ENCODE results near the gene CHN2. TPM values are rescaled to one million over a fixed set of nuclear protein-coding genes. Genes with fewer than 3 reads are reported as not detected.

The CHN2 gene
- polyA plus RNA-seq, 1 donor from 2014 or later = 136 TPM

DNA sequence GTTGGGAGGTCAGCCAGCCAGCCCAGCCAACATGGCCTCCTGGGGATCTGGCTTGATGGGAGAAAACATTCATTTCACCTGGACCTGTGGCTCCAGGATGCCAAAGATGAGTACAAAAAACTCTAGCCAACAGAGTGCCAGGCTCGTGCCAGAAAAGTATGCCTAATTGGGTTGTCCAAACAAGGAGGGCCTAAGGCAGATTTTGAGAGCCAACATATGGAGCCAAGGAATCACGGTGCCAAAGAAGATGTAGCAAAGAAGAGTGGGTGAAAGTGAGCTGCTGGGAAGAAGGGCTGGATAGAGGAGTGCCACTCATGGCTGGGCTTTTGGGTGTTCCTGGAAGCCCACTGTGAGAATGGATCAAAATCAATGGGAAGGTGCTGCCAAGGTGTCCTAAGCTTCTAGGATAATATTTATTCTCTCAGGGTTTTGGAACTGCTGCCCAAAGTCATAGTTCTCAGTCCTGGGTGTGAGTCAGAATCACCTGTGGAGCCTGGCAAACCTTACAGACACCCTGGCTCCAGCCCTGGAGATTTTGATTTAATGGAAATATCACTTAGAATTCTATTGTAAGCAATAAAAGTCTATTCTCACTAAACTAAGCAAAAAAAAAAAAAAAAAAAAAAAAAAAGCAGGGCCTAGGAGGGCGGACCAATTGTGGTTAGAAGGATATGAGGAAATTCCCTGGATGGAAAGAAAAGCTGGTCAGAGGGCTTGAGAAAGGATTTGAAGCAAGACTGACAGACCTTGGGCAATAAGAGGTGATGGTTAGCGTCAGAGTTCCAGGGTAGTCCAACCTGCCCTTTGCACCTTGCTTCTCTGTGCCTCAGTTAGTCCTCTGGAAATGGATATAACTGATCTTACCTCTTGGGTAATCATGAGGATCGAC, 186.9 kb downstream of the CHN2 start:
- no peaks in the 10 kb centered on the region for H3K9me3 ChIP-seq (ENCODE audit: low read length)
- no peaks in the 10 kb centered on the region for H3K27me3 ChIP-seq (ENCODE audit: insufficient read depth, low read depth, low read length)
- no peaks in the 10 kb centered on the region for H3K9me2 ChIP-seq (ENCODE audit: insufficient read depth, low read length)
- no peak overlapping the region for H3K4me3 ChIP-seq (ENCODE audit: low read length)
- H4K20me1 ChIP-seq (ENCODE audit: insufficient read depth) = no peaks in the 10 kb centered on the region
- TF ChIP-seq EP300 (conservative IDR thresholded peaks at IDR 0.05; ENCODE audit: poor library complexity, severe bottlenecking) (no peak), MXI1 (conservative IDR thresholded peaks at IDR 0.05; ENCODE audit: poor library complexity, severe bottlenecking) (no peak), SMC3 (conservative IDR thresholded peaks at IDR 0.05; ENCODE audit: poor library complexity) (no peak), RAD21 (conservative IDR thresholded peaks at IDR 0.05) (no peak), POLR2AphosphoS5 (IDR thresholded peaks at IDR 0.05) (no peak), TAF1 (IDR thresholded peaks at IDR 0.05; ENCODE audit: low read depth) (no peak), CTCF (IDR thresholded peaks at IDR 0.05; ENCODE audit: poor library complexity, severe bottlenecking) (no peak), EZH2 (IDR thresholded peaks at IDR 0.05; ENCODE audit: borderline replicate concordance, insufficient read depth, low read length, poor library complexity, severe bottlenecking) (no peak), REST (IDR thresholded peaks at IDR 0.05; ENCODE audit: borderline replicate concordance) (no peak)
- H3K79me2 ChIP-seq (replicated peaks; ENCODE audit: insufficient read depth, low read length) = no peaks in the 10 kb centered on the region
- no peak overlapping the region for H3K4me2 ChIP-seq (ENCODE audit: low read length)
- no peak overlapping the region for H2AFZ ChIP-seq (ENCODE audit: low read depth, low read length)
- H3F3A ChIP-seq (ENCODE audit: insufficient read depth, low read length, poor library complexity, severe bottlenecking) = no peaks in the 10 kb centered on the region
- H3K9ac ChIP-seq (ENCODE audit: low read length) = no peak overlapping the region
- H3K27ac ChIP-seq (ENCODE audit: low read length) = no peak overlapping the region
- no peaks in the 10 kb centered on the region for H3K36me3 ChIP-seq (ENCODE audit: insufficient read depth, low read length)

DNA sequence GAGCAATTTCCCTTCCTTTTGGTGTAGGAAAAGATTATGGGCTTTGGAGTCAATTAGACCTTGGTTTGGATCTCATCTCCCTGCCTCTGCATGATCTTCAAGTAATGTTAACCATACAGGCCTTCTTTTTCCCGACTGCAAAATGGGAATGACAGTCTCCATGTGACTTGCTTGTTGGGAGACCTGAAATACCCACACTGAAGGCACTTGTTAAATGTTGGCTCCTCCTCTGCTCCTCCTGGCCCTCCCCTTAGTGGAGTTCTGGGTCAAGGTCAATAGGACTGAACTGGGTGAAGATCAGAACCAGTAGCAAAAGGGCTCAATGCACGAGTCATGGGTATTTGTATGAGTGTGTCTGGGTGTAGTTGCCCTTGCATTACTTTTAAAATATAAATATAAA, 189.7 kb downstream of the CHN2 start:
- Histone ChIP-seq H3K36me3 (ENCODE audit: insufficient read depth, low read length) (no peaks in the 10 kb centered on the region), H3K4me3 (ENCODE audit: low read length) (no peak overlapping the region), H3K79me2 (replicated peaks; ENCODE audit: insufficient read depth, low read length) (no peaks in the 10 kb centered on the region), H3K27ac (ENCODE audit: low read length) (no peak overlapping the region), H2AFZ (ENCODE audit: low read depth, low read length) (no peak overlapping the region), H4K20me1 (ENCODE audit: insufficient read depth) (no peaks in the 10 kb centered on the region), H3K27me3 (ENCODE audit: insufficient read depth, low read depth, low read length) (no peaks in the 10 kb centered on the region), H3K4me2 (ENCODE audit: low read length) (no peak overlapping the region), H3K9me2 (ENCODE audit: insufficient read depth, low read length) (no peaks in the 10 kb centered on the region), H3K9me3 (ENCODE audit: low read length) (no peaks in the 10 kb centered on the region), H3K9ac (ENCODE audit: low read length) (no peak overlapping the region), H3F3A (ENCODE audit: insufficient read depth, low read length, poor library complexity, severe bottlenecking) (no peaks in the 10 kb centered on the region)
- TF ChIP-seq REST (IDR thresholded peaks at IDR 0.05; ENCODE audit: borderline replicate concordance) (no peak), EZH2 (IDR thresholded peaks at IDR 0.05; ENCODE audit: borderline replicate concordance, insufficient read depth, low read length, poor library complexity, severe bottlenecking) (no peak), CTCF (IDR thresholded peaks at IDR 0.05; ENCODE audit: poor library complexity, severe bottlenecking) (no peak), EP300 (conservative IDR thresholded peaks at IDR 0.05; ENCODE audit: poor library complexity, severe bottlenecking) (no peak), MXI1 (conservative IDR thresholded peaks at IDR 0.05; ENCODE audit: poor library complexity, severe bottlenecking) (no peak), SMC3 (conservative IDR thresholded peaks at IDR 0.05; ENCODE audit: poor library complexity) (no peak), TAF1 (IDR thresholded peaks at IDR 0.05; ENCODE audit: low read depth) (no peak), POLR2AphosphoS5 (IDR thresholded peaks at IDR 0.05) (no peak), RAD21 (conservative IDR thresholded peaks at IDR 0.05) (no peak)
